IMR-90 (cell line): ENCODE results near the gene OR52M1. TPM values are rescaled to one million over a fixed set of nuclear protein-coding genes. Genes with fewer than 3 reads are reported as not detected.

Source experiments
- ATAC-seq: fragments of 200-7000 bp; cut with Tn5 transposase; 2 replicates; pipeline ENCODE4 v1.9.1; 2020; ENCODE audit warnings: low read depth, mild to moderate bottlenecking, moderate library complexity
- BruUV-seq: library from RNA; stranded (reverse); fragments of 400-500 nt; replicated peaks from 2 replicates; lab custom pipeline; 2021; lab: Mats Ljungman, UMichigan
- CTCF ChIA-PET: fragments of 300-600 bp; formaldehyde crosslinking; extraction: SDS; loops from one replicate; lab custom pipeline; 2021; ENCODE audit warnings: antibody characterized with exemption; lab: Yijun Ruan, JAX
- POLR2A ChIA-PET: fragments of 300-600 bp; sonication (Branson Sonifier 250); formaldehyde crosslinking; loops from one replicate; lab custom pipeline; 2022; ENCODE audit warnings: antibody characterized with exemption; ENCODE audit not compliant: unreplicated experiment; lab: Charles Lee
- DNase-seq: peaks from one replicate; pipeline ENCODE4 v3.0.0; 2013
- H2AFZ ChIP-seq: replicated peaks from 2 replicates; pipeline ENCODE3; 2013; ENCODE audit warnings: low read length, mild to moderate bottlenecking; ENCODE audit not compliant: poor library complexity
- H2AK5ac ChIP-seq: 2 replicates; pipeline ENCODE4 v1.6.1; 2013; ENCODE audit warnings: low read depth, low read length, inconsistent platforms
- H2AK9ac ChIP-seq: replicated peaks from 2 replicates; pipeline ENCODE3; 2013; ENCODE audit warnings: mild to moderate bottlenecking, low read depth, low read length, moderate library complexity; ENCODE audit not compliant: poor library complexity
- H2BK120ac ChIP-seq: 2 replicates; pipeline ENCODE4 v1.6.1; 2013; ENCODE audit warnings: low read depth, low read length, inconsistent platforms
- H2BK15ac ChIP-seq: 3 replicates; pipeline ENCODE4 v1.6.1; 2013; ENCODE audit warnings: low read depth, low read length, inconsistent platforms
- H2BK20ac ChIP-seq: 2 replicates; pipeline ENCODE4 v1.6.1; 2013; ENCODE audit warnings: low read depth, mild to moderate bottlenecking, inconsistent platforms, low read length, moderate library complexity
- H2BK5ac ChIP-seq: 2 replicates; pipeline ENCODE4 v1.6.1; 2013; ENCODE audit warnings: mild to moderate bottlenecking, low read depth, low read length, inconsistent platforms; ENCODE audit not compliant: poor library complexity, severe bottlenecking
- H3K14ac ChIP-seq: replicated peaks from 2 replicates; pipeline ENCODE4 v1.6.1; 2013; ENCODE audit warnings: low read depth, low read length, inconsistent platforms
- H3K18ac ChIP-seq: 2 replicates; pipeline ENCODE4 v1.6.1; 2013; ENCODE audit warnings: low read depth, low read length, control low read depth
- H3K23ac ChIP-seq: 2 replicates; pipeline ENCODE4 v1.6.1; 2013; ENCODE audit warnings: low read depth, low read length, inconsistent platforms
- H3K27ac ChIP-seq: 2 replicates; pipeline ENCODE4 v1.5.1; 2013; ENCODE audit warnings: mild to moderate bottlenecking, control low read depth, low read length; ENCODE audit not compliant: insufficient read depth
- H3K27me3 ChIP-seq: 2 replicates; pipeline ENCODE4 v1.6.1; 2013; ENCODE audit warnings: low read length; ENCODE audit not compliant: control insufficient read depth, insufficient read depth
- H3K36me3 ChIP-seq: 2 replicates; pipeline ENCODE4 v1.6.1; 2013; ENCODE audit warnings: low read length, mixed read lengths; ENCODE audit not compliant: control insufficient read depth, insufficient read depth
- H3K4ac ChIP-seq: 2 replicates; pipeline ENCODE4 v1.6.1; 2013; ENCODE audit warnings: low read depth, low read length, inconsistent platforms
- H3K4me1 ChIP-seq: 2 replicates; pipeline ENCODE4 v1.6.1; 2013; ENCODE audit warnings: low read length, mixed read lengths; ENCODE audit not compliant: control insufficient read depth, insufficient read depth
- H3K4me2 ChIP-seq: 2 replicates; pipeline ENCODE4 v1.6.1; 2013; ENCODE audit warnings: low read depth, mild to moderate bottlenecking, control low read depth, low read length, moderate library complexity
- H3K4me3 ChIP-seq: 2 replicates; pipeline ENCODE4 v1.5.1; 2013; ENCODE audit warnings: low read depth, mild to moderate bottlenecking, control low read depth, low read length, moderate library complexity; ENCODE audit not compliant: insufficient read depth
- H3K56ac ChIP-seq: 2 replicates; pipeline ENCODE4 v1.6.1; 2013; ENCODE audit warnings: low read length, inconsistent platforms; ENCODE audit not compliant: insufficient read depth; ENCODE audit errors: extremely low read depth
- H3K79me1 ChIP-seq, 2 experiments: 2 replicates each; pipeline ENCODE4 v1.6.1; 2013; ENCODE audit warnings: low read length in 2 of 2, inconsistent platforms in 1 of 2, low read depth in 1 of 2
- H3K9ac ChIP-seq: 2 replicates; pipeline ENCODE4 v1.6.1; 2013; ENCODE audit warnings: low read depth, low read length, control low read depth
- H3K9me1 ChIP-seq: 2 replicates; pipeline ENCODE4 v1.6.1; 2013; ENCODE audit warnings: low read length, inconsistent platforms; ENCODE audit not compliant: insufficient read depth
- H3K9me3 ChIP-seq: 2 replicates; pipeline ENCODE4 v1.6.1; 2013; ENCODE audit warnings: low read length; ENCODE audit not compliant: control insufficient read depth, insufficient read depth
- H4K20me1 ChIP-seq: 2 replicates; pipeline ENCODE4 v1.6.1; 2013; ENCODE audit warnings: low read length, inconsistent platforms; ENCODE audit not compliant: insufficient read depth
- H4K5ac ChIP-seq: 2 replicates; pipeline ENCODE4 v1.6.1; 2013; ENCODE audit warnings: mild to moderate bottlenecking, low read depth, low read length, control low read depth
- H4K8ac ChIP-seq, 2 experiments: 2 replicates each; pipeline ENCODE4 v1.6.1; 2013; ENCODE audit warnings: low read depth in 2 of 2, low read length in 2 of 2, control low read depth in 1 of 2, inconsistent platforms in 1 of 2
- H4K91ac ChIP-seq: 2 replicates; pipeline ENCODE4 v1.6.1; 2013; ENCODE audit warnings: low read depth, low read length, inconsistent platforms; ENCODE audit not compliant: insufficient read depth
- CHD1 ChIP-seq: IDR thresholded peaks from 2 replicates; pipeline ENCODE4 v1.6.1; 2012; ENCODE audit warnings: low read depth, low read length, improper control_type of control experiment
- RAD21 ChIP-seq: IDR thresholded peaks from 2 replicates; pipeline ENCODE4 v1.6.1; 2012; ENCODE audit warnings: low read length, improper control_type of control experiment
- SMC3 ChIP-seq: fragments of 150-350 bp; IDR thresholded peaks from 2 replicates; pipeline ENCODE4 v1.6.1; 2016; ENCODE audit warnings: low read depth, mild to moderate bottlenecking, antibody characterized with exemption, low read length, moderate library complexity
- WGBS, 2 experiments: methylation state at CpG; one replicate each; pipeline versions ENCODE4 v1.1.5 to v1.1.7; 2013; ENCODE audit warnings: missing lambda C conversion rate in 2 of 2; ENCODE audit not compliant: insufficient read length in 1 of 2; ENCODE audit errors: extremely low coverage in 2 of 2; 5-methylcytosine and 5-hydroxymethylcytosine counted together
- dilution Hi-C: fragments of 300-500 bp; cut with HindIII; formaldehyde crosslinking; loops from one replicate; pipeline ENCODE4 v1.14.3; 2018; ENCODE audit warnings: low sequenced_read_pairs; ENCODE audit not compliant: unreplicated experiment
- in situ Hi-C: fragments of 300-500 bp; cut with MboI; formaldehyde crosslinking; loops from 3 replicates; pipeline ENCODE4 v1.14.3; 2019; ENCODE audit warnings: low sequenced_read_pairs, inconsistent platforms, mixed read lengths
- intact Hi-C: fragments of 100-400 bp; cut with micrococcal nuclease; formaldehyde crosslinking; loops from 2 replicates; pipeline ENCODE4 v1.10.0; 2022
- polyA plus RNA-seq, 3 experiments: library from polyadenylated mRNA; depleted of rRNA; stranded (reverse); fragments of >200 nt; gene quantifications; 2 replicates each; pipeline ENCODE4 v1.2.3, GENCODE V29; 2012; ENCODE audit warnings: low replicate concordance in 1 of 3
- total RNA-seq: library from RNA; depleted of rRNA; stranded (reverse); fragments of >200 nt; gene quantifications from 2 replicates; pipeline ENCODE4 v1.2.3, GENCODE V29; 2012
- TF ChIP-seq, protein P1 (sequence below): conservative IDR thresholded peaks from 2 replicates; pipeline ENCODE4 v1.5.1; 2012; ENCODE audit warnings: mild to moderate bottlenecking, low read depth, low read length, improper control_type of control experiment

OR52M1 gene
- total and polyA plus RNA-seq, 2 of the 4 experiments (the other 2 are of a cell fraction): not detected

DNA sequence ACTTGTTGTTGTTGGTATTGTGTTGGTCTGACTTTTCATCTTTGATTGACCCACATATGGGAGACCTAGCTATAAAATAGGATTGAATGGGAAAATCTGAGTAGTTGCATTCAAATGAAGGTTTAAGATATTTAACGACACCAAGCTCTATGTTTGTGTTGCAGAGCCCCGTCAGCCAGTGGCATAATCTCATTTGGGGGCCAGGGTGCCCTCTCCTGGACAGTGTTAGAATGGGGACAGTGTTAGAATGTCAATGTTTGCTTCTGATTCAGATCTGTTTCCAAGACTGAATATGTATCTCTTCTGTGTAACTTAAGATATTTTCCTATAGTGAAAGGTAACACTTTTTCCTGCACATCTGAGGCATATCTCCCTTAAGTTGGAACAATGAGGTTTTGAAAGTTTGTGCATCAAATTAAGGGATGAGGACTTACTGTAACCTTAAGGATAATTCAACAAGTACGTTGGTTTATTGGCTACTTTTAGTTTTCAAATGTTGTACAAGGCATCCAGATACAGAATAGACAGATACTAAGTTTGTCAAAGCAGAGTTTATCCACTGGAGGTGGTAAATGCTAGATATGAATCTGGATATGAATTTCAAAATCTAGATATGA is 5.3 kb upstream of the OR52M1 start:
- CTCF ChIA-PET: interaction anchor here (0.6 to 2.9 kb wide), 10 partner anchors 13 to 928 kb away, joined by 3 to 28 read pairs (median 3); no protein-coding TSS in a partner anchor
- POLR2A ChIA-PET: no interaction called here
- Histone ChIP-seq H3K4me1 (no peaks in the 10 kb centered on the region), H3K9ac (no peak overlapping the region), H3K14ac (no peak overlapping the region), H3K4me2 (no peak overlapping the region), H3K27me3 (no peaks in the 10 kb centered on the region), H4K8ac (no peak overlapping the region), H3K56ac (no peak overlapping the region), H3K79me1 (no peaks in the 10 kb centered on the region), H2AK9ac (no peak overlapping the region), H3K4ac (no peak overlapping the region), H4K20me1 (no peaks in the 10 kb centered on the region), H4K91ac (no peak overlapping the region), H2BK15ac (no peak overlapping the region), H3K27ac (no peak overlapping the region), H3K23ac (no peak overlapping the region), H3K9me3 (no peaks in the 10 kb centered on the region), H3K18ac (no peak overlapping the region), H2AFZ (no peak overlapping the region), H3K4me3 (no peak overlapping the region), H3K9me1 (no peaks in the 10 kb centered on the region), H2BK5ac (no peak overlapping the region), H4K5ac (no peak overlapping the region), H2BK20ac (no peak overlapping the region), H2AK5ac (no peak overlapping the region), H3K36me3 (no peaks in the 10 kb centered on the region), H2BK120ac (no peak overlapping the region)
- TF ChIP-seq SMC3 (peak; percentile 78), CHD1 (no peak), RAD21 (peak; percentile 50; the same call in 1 of the 2 replicates)
- TF ChIP-seq, protein P1, sequence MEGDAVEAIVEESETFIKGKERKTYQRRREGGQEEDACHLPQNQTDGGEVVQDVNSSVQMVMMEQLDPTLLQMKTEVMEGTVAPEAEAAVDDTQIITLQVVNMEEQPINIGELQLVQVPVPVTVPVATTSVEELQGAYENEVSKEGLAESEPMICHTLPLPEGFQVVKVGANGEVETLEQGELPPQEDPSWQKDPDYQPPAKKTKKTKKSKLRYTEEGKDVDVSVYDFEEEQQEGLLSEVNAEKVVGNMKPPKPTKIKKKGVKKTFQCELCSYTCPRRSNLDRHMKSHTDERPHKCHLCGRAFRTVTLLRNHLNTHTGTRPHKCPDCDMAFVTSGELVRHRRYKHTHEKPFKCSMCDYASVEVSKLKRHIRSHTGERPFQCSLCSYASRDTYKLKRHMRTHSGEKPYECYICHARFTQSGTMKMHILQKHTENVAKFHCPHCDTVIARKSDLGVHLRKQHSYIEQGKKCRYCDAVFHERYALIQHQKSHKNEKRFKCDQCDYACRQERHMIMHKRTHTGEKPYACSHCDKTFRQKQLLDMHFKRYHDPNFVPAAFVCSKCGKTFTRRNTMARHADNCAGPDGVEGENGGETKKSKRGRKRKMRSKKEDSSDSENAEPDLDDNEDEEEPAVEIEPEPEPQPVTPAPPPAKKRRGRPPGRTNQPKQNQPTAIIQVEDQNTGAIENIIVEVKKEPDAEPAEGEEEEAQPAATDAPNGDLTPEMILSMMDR: peak; percentile 68
- dilution Hi-C loops: no loop called here
- no TSS peak for BruUV-seq
- in situ Hi-C loops: loop anchor here (5.0 kb wide), 1 partner anchor 357 kb away; no protein-coding TSS in a partner anchor
- DNase-seq: peak; percentile 29
- peak; percentile 95 for ATAC-seq
- intact Hi-C loops: loop anchor here (1.0 kb wide), 2 partner anchors 352 to 357 kb away; no protein-coding TSS in a partner anchor
- WGBS, 2 experiments: no CpG with 5 or more reads among the region's 3 CpGs
